Endothelial cell (in vitro differentiated cells): ENCODE data around the gene KMT2E. TPM values are rescaled to one million over a fixed set of nuclear protein-coding genes. Genes with fewer than 3 reads are reported as not detected.

Experiments used
- DNase-seq: peaks from one replicate; pipeline ENCODE4 v3.0.0; 2021; ENCODE audit warnings: low spot score
- H3K27ac Mint-ChIP-seq: one replicate; pipeline ENCODE4 v1.8.0; 2021; ENCODE audit warnings: mixed read lengths, inconsistent platforms; ENCODE audit not compliant: unreplicated experiment
- H3K27me3 Mint-ChIP-seq: one replicate; pipeline ENCODE4 v1.8.0; 2021; ENCODE audit warnings: mild to moderate bottlenecking, moderate library complexity, mixed read lengths, inconsistent platforms; ENCODE audit not compliant: unreplicated experiment
- H3K36me3 Mint-ChIP-seq: one replicate; pipeline ENCODE4 v1.8.0; 2021; ENCODE audit warnings: mild to moderate bottlenecking, low read depth, mixed read lengths, inconsistent platforms; ENCODE audit not compliant: unreplicated experiment
- H3K4me1 Mint-ChIP-seq: one replicate; pipeline ENCODE4 v1.8.0; 2021; ENCODE audit warnings: mild to moderate bottlenecking, mixed read lengths, inconsistent platforms; ENCODE audit not compliant: unreplicated experiment
- H3K4me3 Mint-ChIP-seq: one replicate; pipeline ENCODE4 v1.8.0; 2021; ENCODE audit warnings: mild to moderate bottlenecking, mixed read lengths, inconsistent platforms; ENCODE audit not compliant: unreplicated experiment
- H3K9me3 Mint-ChIP-seq: one replicate; pipeline ENCODE4 v1.8.0; 2021; ENCODE audit warnings: mixed read lengths, inconsistent platforms; ENCODE audit not compliant: unreplicated experiment
- total RNA-seq: library from RNA; stranded (reverse); fragmentation: NEBNext Ultra II Directional; extraction: Animal tissue kit (Norgen Biotek cat#: 25700); gene quantifications from one replicate; pipeline ENCODE4 v1.2.1, GENCODE V29; 2021; ENCODE audit not compliant: unreplicated experiment
- TF ChIP-seq, protein P1 (sequence below): fragments of 200-600 bp; sonication (generic); IDR thresholded peaks from one replicate; pipeline ENCODE4 v1.5.0; 2021; ENCODE audit warnings: antibody characterized with exemption; ENCODE audit not compliant: unreplicated experiment

Gene KMT2E
- total RNA-seq, 1 donor from 2014 or later = 71.0 TPM

DNA sequence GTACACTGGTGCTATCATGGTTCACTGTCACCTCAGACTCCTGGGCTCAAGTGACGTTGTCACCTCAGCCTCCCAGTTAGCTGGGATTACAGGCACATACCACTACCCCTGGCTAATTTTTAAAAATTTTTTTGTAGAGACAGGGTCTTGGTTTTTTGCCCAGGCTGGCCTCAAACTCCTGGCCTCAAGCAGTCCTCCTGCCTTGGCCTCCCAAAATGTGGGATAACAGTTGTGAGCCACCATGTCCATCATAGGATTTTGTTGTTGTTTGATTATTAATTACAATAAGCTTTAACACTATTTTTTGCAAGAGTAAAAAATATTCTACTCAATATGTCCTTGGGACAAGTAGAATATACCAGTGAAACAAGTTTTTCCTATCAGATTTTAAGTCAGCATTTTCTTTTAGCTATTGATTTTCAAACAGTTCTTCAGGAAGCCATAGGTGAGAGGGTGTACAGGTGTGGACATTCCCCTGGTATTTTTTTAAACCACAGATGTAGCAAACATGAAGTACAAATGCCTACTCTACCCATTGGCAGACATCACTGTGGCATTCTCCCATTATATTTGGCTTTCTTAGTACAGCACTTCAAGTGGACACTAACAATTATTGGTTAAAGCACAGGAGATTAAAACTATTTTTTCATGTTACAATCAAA, 18.7 kb downstream of the KMT2E start:
- H3K27me3 Mint-ChIP-seq = peaks cover 2% of the 10 kb centered on the region
- no peaks in the 10 kb centered on the region for H3K9me3 Mint-ChIP-seq
- no peak overlapping the region for H3K27ac Mint-ChIP-seq
- no peak for DNase-seq
- H3K4me3 Mint-ChIP-seq = no peak overlapping the region
- no peaks in the 10 kb centered on the region for H3K36me3 Mint-ChIP-seq
- peaks cover 5% of the 10 kb centered on the region for H3K4me1 Mint-ChIP-seq
- TF ChIP-seq, protein P1, sequence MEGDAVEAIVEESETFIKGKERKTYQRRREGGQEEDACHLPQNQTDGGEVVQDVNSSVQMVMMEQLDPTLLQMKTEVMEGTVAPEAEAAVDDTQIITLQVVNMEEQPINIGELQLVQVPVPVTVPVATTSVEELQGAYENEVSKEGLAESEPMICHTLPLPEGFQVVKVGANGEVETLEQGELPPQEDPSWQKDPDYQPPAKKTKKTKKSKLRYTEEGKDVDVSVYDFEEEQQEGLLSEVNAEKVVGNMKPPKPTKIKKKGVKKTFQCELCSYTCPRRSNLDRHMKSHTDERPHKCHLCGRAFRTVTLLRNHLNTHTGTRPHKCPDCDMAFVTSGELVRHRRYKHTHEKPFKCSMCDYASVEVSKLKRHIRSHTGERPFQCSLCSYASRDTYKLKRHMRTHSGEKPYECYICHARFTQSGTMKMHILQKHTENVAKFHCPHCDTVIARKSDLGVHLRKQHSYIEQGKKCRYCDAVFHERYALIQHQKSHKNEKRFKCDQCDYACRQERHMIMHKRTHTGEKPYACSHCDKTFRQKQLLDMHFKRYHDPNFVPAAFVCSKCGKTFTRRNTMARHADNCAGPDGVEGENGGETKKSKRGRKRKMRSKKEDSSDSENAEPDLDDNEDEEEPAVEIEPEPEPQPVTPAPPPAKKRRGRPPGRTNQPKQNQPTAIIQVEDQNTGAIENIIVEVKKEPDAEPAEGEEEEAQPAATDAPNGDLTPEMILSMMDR = no peak

DNA sequence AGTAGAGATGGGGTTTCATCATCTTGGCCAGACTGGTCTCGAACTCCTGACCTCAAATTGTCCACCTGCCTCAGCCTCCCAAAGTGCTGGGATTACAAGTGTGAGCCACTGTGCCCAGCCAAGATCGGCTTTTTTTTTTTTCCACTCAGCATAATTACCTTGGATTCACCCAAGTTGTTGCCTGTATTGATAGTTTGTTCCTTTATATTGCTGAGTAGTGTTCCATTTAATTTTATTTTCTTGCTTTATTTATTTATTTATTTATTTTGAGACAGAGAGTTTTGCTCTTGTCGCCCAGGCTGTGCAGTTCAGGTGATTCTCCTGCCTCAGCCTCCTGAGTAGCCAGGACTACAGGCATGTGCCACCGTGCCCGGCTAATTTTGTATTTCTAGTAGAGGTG, 21.3 kb downstream of the KMT2E start:
- peaks cover 2% of the 10 kb centered on the region for H3K27me3 Mint-ChIP-seq
- DNase-seq = no peak
- H3K4me3 Mint-ChIP-seq = no peak overlapping the region
- H3K9me3 Mint-ChIP-seq = no peaks in the 10 kb centered on the region
- H3K36me3 Mint-ChIP-seq = no peaks in the 10 kb centered on the region
- no peak overlapping the region for H3K27ac Mint-ChIP-seq
- TF ChIP-seq, protein P1 = no peak
- no peaks in the 10 kb centered on the region for H3K4me1 Mint-ChIP-seq

DNA sequence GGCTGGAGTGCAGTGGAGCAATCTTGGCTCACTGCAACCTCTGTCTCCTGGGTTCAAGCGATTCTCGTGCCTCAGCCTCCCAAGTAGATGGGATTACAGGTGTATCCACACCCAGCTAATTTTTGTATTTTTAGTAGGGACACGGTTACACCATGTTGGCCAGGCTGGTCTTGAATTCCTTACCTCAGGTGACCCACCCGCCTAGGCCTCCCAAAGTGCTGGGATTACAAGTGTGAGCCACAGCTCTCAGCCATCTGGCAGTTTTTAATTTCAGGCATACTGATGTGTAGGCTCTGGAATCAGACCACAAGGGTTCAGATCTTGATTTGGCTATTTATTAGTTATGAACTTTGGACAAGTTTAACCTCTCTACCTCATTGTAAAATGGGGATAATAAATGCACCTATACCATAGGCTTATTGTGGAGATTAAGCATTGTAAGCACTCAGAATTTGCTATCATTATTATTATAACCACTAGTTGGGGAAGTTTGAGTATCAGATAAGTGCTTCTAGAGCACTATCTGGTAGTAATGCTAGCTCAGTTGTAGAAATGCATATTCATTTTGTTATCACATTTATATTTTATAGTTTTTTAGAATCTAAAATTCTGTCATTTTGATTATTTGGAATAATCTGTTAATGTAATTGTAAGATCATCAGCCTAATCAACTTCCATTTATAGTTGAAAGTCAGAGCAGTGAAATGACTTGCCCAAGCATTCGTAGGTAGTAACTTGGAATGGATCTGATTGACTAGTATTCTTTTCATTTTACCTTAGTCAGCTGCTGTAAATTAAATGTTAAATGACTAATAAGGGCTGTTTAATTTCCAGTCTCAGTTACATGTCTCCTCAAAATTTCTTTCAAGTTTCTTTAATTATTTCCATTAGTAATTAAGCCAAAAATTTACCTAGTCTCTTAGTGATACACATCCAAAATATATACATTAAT, 22.5 kb downstream of the KMT2E start:
- no peaks in the 10 kb centered on the region for H3K9me3 Mint-ChIP-seq
- H3K4me1 Mint-ChIP-seq = no peaks in the 10 kb centered on the region
- peaks cover 2% of the 10 kb centered on the region for H3K27me3 Mint-ChIP-seq
- no peaks in the 10 kb centered on the region for H3K36me3 Mint-ChIP-seq
- no peak overlapping the region for H3K27ac Mint-ChIP-seq
- TF ChIP-seq, protein P1 = no peak
- DNase-seq = no peak
- H3K4me3 Mint-ChIP-seq = no peak overlapping the region

DNA sequence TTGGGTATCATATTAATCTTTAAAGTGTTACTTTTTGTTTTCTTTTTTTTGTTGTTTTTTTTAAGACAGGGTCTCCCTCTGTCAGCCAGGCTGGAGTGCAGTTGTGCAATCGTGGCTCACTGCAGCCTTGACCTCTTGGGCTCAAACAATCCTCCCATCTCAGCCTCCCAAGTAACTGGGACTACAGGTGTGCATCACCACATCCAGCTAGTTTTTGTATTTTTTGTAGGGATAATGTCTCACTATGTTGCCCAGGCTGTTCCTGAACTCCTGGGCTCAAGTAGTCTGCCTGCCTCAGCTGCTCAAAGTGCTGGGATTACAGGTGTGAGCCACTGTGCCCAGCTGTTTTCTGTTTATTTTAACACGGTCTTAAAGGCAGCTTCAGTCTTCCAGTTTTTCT, 23.3 kb downstream of the KMT2E start:
- Mint-ChIP-seq H3K4me3 (no peak overlapping the region), H3K4me1 (no peaks in the 10 kb centered on the region), H3K9me3 (no peaks in the 10 kb centered on the region), H3K27me3 (peaks cover 2% of the 10 kb centered on the region), H3K36me3 (no peaks in the 10 kb centered on the region), H3K27ac (no peak overlapping the region)
- TF ChIP-seq, protein P1 = no peak
- no peak for DNase-seq
